Measurements from ENCODE around the gene GSTA3.

GSTA3 gene

DNA sequence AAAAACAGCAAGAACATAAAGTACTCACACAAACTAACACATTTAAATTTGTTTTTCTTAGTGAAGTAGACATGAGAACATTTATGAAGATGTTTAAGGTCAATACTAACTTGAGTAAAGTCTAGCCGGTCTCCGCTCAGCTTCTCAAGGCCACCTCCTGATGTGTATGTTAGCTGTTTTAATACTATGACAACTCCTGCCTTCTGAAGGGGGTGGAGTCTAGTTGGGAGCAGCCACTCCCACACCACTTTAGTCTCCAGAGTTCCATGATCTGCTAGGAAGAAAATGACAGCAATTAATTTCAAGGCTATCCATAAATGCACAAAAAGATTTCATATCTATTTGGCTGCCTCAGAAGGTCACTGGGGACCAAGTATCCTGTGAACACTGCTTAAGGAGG is at the start of gene GSTA3:
TSS of gene GSTA3 (minus strand) at position 168 of the 400 bp plus-strand sequence. CDS start 3,864 bp downstream, outside the sequence.
- H3K9me2 ChIP-seq (ENCODE audit: low read depth, low read length) = no peaks in the 10 kb centered on the region
- H3K9ac ChIP-seq (ENCODE audit: low read length) = no peak within 1 kb of the TSS
- H3K4me1 ChIP-seq (ENCODE audit: insufficient read depth, low read length, severe bottlenecking) = no peaks in the 10 kb centered on the region
- H4K20me1 ChIP-seq (ENCODE audit: insufficient read depth, low read length) = no peaks in the 10 kb centered on the region
- no peak within 1 kb of the TSS for H2AFZ ChIP-seq (ENCODE audit: low read length)
- no peak for TF ChIP-seq EZH2 (IDR thresholded peaks at IDR 0.05; ENCODE audit: borderline replicate concordance, low read length)
- TF ChIP-seq, protein P1, sequence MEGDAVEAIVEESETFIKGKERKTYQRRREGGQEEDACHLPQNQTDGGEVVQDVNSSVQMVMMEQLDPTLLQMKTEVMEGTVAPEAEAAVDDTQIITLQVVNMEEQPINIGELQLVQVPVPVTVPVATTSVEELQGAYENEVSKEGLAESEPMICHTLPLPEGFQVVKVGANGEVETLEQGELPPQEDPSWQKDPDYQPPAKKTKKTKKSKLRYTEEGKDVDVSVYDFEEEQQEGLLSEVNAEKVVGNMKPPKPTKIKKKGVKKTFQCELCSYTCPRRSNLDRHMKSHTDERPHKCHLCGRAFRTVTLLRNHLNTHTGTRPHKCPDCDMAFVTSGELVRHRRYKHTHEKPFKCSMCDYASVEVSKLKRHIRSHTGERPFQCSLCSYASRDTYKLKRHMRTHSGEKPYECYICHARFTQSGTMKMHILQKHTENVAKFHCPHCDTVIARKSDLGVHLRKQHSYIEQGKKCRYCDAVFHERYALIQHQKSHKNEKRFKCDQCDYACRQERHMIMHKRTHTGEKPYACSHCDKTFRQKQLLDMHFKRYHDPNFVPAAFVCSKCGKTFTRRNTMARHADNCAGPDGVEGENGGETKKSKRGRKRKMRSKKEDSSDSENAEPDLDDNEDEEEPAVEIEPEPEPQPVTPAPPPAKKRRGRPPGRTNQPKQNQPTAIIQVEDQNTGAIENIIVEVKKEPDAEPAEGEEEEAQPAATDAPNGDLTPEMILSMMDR (IDR thresholded peaks at IDR 0.05; ENCODE audit: low read length) = no peak
- no peak within 1 kb of the TSS for H3K4me2 ChIP-seq (ENCODE audit: low read length)
- H3K36me3 ChIP-seq (ENCODE audit: insufficient read depth, low read length) = no peaks in the 10 kb centered on the region
- no peak within 1 kb of the TSS for H3K4me3 ChIP-seq (ENCODE audit: low read depth, low read length, poor library complexity, severe bottlenecking)
- no peaks in the 10 kb centered on the region for H3F3A ChIP-seq (ENCODE audit: insufficient read depth, low read length)
- no peaks in the 10 kb centered on the region for H3K79me2 ChIP-seq (ENCODE audit: insufficient read depth, low read length)
- H3K27me3 ChIP-seq (ENCODE audit: insufficient read depth, low read length) = no peaks in the 10 kb centered on the region
- no peak within 1 kb of the TSS for H3K27ac ChIP-seq (ENCODE audit: low read depth, low read length, poor library complexity, severe bottlenecking)
- no peaks in the 10 kb centered on the region for H3K9me3 ChIP-seq (ENCODE audit: low read length)

DNA sequence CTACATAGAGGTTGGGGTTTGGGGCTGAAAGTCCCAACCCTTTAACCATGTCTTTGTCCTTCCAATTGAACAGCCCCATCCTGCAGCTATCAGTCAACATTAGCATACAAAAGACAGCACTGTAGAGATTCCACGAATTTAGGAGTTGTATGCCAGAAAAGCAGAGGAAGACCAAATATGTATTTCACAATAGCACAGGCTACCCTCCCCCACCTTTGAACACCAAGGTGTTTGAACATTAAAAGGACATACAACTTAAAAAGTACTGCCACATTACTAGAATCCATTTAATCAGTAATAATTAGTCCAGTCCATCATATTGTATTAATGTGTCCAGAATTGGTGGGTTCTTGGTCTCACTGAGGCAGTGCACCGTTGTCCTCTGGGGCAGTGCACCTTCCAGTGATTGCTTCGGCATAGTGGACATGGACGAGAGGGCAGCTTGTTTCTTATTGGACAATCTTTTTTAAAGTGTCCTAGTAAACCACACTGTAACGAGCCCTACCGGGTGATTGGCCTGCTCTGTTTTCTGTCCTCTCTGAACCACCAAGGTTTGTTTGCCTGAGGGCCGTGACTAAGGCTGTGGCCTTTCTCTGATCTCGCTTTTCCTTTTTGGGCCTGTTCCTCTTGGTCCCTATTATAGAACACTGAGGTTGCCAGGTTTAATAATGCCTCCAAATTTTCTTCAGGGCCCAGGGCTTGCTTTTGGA is 49.2 kb upstream of the GSTA3 start:
- TF ChIP-seq, protein P1 (IDR thresholded peaks at IDR 0.05; ENCODE audit: low read length) = no peak
- TF ChIP-seq EZH2 (IDR thresholded peaks at IDR 0.05; ENCODE audit: borderline replicate concordance, low read length) = no peak
- H3K9me2 ChIP-seq (ENCODE audit: low read depth, low read length) = no peaks in the 10 kb centered on the region
- H3F3A ChIP-seq (ENCODE audit: insufficient read depth, low read length) = no peaks in the 10 kb centered on the region
- H3K27me3 ChIP-seq (ENCODE audit: insufficient read depth, low read length) = no peaks in the 10 kb centered on the region
- H3K36me3 ChIP-seq (ENCODE audit: insufficient read depth, low read length) = no peaks in the 10 kb centered on the region
- H3K9ac ChIP-seq (ENCODE audit: low read length) = no peak overlapping the region
- H3K4me2 ChIP-seq (ENCODE audit: low read length) = no peak overlapping the region
- H3K9me3 ChIP-seq (ENCODE audit: low read length) = no peaks in the 10 kb centered on the region
- H4K20me1 ChIP-seq (ENCODE audit: insufficient read depth, low read length) = no peaks in the 10 kb centered on the region
- no peak overlapping the region for H3K4me3 ChIP-seq (ENCODE audit: low read depth, low read length, poor library complexity, severe bottlenecking)
- no peaks in the 10 kb centered on the region for H3K4me1 ChIP-seq (ENCODE audit: insufficient read depth, low read length, severe bottlenecking)
- no peaks in the 10 kb centered on the region for H3K79me2 ChIP-seq (ENCODE audit: insufficient read depth, low read length)
- no peak overlapping the region for H2AFZ ChIP-seq (ENCODE audit: low read length)
- H3K27ac ChIP-seq (ENCODE audit: low read depth, low read length, poor library complexity, severe bottlenecking) = no peak overlapping the region

DNA sequence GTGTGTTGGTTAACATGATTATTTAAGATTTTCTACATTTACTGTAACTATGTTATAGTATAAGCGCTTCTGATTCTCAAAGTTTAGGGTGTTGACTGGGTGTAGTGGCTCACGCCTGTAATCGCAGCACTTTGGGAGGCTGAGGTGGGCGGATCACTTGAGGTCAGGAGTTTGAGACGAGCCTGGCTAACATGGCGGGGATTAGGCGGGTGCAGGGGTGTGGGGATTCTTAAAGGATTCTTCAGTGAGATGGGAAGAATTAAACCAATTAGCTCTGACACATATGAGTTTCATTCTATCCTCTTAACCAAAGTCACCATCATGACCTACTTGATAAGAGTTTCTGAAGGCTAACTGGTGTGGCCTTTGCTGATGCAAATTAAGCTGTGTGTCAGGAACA is 46.4 kb upstream of the GSTA3 start:
- no peak overlapping the region for H3K27ac ChIP-seq (ENCODE audit: low read depth, low read length, poor library complexity, severe bottlenecking)
- TF ChIP-seq, protein P1 (IDR thresholded peaks at IDR 0.05; ENCODE audit: low read length) = no peak
- no peak for TF ChIP-seq EZH2 (IDR thresholded peaks at IDR 0.05; ENCODE audit: borderline replicate concordance, low read length)
- no peak overlapping the region for H3K4me2 ChIP-seq (ENCODE audit: low read length)
- H3K9me3 ChIP-seq (ENCODE audit: low read length) = no peaks in the 10 kb centered on the region
- no peaks in the 10 kb centered on the region for H3K36me3 ChIP-seq (ENCODE audit: insufficient read depth, low read length)
- H3K9me2 ChIP-seq (ENCODE audit: low read depth, low read length) = no peaks in the 10 kb centered on the region
- H2AFZ ChIP-seq (ENCODE audit: low read length) = no peak overlapping the region
- no peaks in the 10 kb centered on the region for H3K27me3 ChIP-seq (ENCODE audit: insufficient read depth, low read length)
- H4K20me1 ChIP-seq (ENCODE audit: insufficient read depth, low read length) = no peaks in the 10 kb centered on the region
- H3K79me2 ChIP-seq (ENCODE audit: insufficient read depth, low read length) = no peaks in the 10 kb centered on the region
- H3K4me3 ChIP-seq (ENCODE audit: low read depth, low read length, poor library complexity, severe bottlenecking) = no peak overlapping the region
- no peaks in the 10 kb centered on the region for H3K4me1 ChIP-seq (ENCODE audit: insufficient read depth, low read length, severe bottlenecking)
- H3K9ac ChIP-seq (ENCODE audit: low read length) = no peak overlapping the region
- H3F3A ChIP-seq (ENCODE audit: insufficient read depth, low read length) = no peaks in the 10 kb centered on the region

Measured in OCI-LY1 (cell line).